Measurements from ENCODE around the gene CDNF.

- TF ChIP-seq CTCF (conservative IDR thresholded peaks at IDR 0.05; ENCODE audit: low read depth, low read length), result no peak
- no peak for TF ChIP-seq EZH2 (IDR thresholded peaks at IDR 0.05; ENCODE audit: low read length, unreplicated experiment)
These were observed 906 bp upstream of the CDNF start for GRCh38 chr10:14838582-14839304.

All from PC-3 (cell line).